ENCODE measurements around the gene ANKDD1A. TPM values are rescaled to one million over a fixed set of nuclear protein-coding genes. Genes with fewer than 3 reads are reported as not detected.

ANKDD1A gene
- total RNA-seq, 4 donors from 2014 or later, result 2.1 to 3.6 (median 2.8) TPM

DNA sequence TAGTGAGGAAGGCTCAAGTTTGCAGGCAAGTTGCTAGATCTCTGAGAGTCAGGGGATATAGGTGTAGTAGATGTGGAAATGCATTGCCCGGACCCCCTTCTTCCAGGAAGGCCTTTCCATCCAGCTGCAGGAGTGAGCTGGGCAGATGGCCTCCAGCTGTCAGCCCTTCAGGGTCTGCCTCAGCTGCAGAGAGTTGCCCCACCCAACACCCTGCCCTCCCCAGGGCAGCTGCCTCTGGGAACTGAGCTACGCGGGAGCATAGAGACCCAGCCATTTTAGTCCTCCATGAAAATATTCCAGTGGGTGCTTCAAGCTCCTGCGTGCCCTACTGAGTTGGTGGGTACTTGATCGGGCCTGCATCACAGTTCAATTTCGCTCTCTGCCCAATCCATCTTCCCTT is 48.5 kb downstream of the ANKDD1A start:
- Histone ChIP-seq H3K27ac (no peak overlapping the region), H3K4me1 (no peaks in the 10 kb centered on the region), H3K4me3 (no peak overlapping the region), H3K9me3 (no peaks in the 10 kb centered on the region), H3K27me3 (no peaks in the 10 kb centered on the region), H3K36me3 (peaks cover 98% of the 10 kb centered on the region)
- TF ChIP-seq POLR2AphosphoS5 (IDR thresholded peaks at IDR 0.05), result no peak
- no peak for TF ChIP-seq EP300 (IDR thresholded peaks at IDR 0.05)
- no peak for TF ChIP-seq POLR2A (IDR thresholded peaks at IDR 0.05)
- TF ChIP-seq, protein P1, sequence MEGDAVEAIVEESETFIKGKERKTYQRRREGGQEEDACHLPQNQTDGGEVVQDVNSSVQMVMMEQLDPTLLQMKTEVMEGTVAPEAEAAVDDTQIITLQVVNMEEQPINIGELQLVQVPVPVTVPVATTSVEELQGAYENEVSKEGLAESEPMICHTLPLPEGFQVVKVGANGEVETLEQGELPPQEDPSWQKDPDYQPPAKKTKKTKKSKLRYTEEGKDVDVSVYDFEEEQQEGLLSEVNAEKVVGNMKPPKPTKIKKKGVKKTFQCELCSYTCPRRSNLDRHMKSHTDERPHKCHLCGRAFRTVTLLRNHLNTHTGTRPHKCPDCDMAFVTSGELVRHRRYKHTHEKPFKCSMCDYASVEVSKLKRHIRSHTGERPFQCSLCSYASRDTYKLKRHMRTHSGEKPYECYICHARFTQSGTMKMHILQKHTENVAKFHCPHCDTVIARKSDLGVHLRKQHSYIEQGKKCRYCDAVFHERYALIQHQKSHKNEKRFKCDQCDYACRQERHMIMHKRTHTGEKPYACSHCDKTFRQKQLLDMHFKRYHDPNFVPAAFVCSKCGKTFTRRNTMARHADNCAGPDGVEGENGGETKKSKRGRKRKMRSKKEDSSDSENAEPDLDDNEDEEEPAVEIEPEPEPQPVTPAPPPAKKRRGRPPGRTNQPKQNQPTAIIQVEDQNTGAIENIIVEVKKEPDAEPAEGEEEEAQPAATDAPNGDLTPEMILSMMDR (IDR thresholded peaks at IDR 0.05), result no peak
- peak in 1 of 2 donors; percentile 34 for DNase-seq (ENCODE audit: low spot score in 2 of 2)
- WGBS, result 83% methylated on average over 6 of the region's 6 CpGs

DNA sequence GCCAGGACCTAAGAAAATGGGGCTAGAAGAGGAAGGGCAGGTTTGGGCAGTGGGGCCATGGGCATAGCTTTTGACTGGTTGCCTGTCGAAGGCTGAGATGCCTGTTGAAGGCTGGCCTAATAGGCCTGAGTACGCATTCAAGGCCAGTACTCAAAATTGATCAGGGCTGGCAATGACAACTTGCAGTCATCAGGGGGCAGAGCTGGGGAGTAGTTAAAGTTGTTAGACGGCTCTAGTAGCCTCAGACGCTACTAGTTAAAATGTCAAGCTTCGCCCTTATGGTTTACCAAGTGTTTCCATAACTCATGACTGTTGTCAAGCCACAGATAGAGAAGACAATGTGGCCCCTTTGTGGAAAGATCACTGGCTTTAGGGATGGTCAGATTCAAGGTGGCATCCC is 49.3 kb downstream of the ANKDD1A start:
- 97% methylated on average over 5 of the region's 5 CpGs for WGBS
- DNase-seq (ENCODE audit: low spot score in 2 of 2), result no peak
- TF ChIP-seq, protein P1 (IDR thresholded peaks at IDR 0.05), result no peak
- TF ChIP-seq EP300 (IDR thresholded peaks at IDR 0.05), result no peak
- no peak for TF ChIP-seq POLR2A (IDR thresholded peaks at IDR 0.05)
- TF ChIP-seq POLR2AphosphoS5 (IDR thresholded peaks at IDR 0.05), result no peak
- no peaks in the 10 kb centered on the region for H3K9me3 ChIP-seq
- H3K36me3 ChIP-seq, result peaks cover 96% of the 10 kb centered on the region
- H3K4me3 ChIP-seq, result no peak overlapping the region
- no peak overlapping the region for H3K27ac ChIP-seq
- no peaks in the 10 kb centered on the region for H3K27me3 ChIP-seq
- no peaks in the 10 kb centered on the region for H3K4me1 ChIP-seq

DNA sequence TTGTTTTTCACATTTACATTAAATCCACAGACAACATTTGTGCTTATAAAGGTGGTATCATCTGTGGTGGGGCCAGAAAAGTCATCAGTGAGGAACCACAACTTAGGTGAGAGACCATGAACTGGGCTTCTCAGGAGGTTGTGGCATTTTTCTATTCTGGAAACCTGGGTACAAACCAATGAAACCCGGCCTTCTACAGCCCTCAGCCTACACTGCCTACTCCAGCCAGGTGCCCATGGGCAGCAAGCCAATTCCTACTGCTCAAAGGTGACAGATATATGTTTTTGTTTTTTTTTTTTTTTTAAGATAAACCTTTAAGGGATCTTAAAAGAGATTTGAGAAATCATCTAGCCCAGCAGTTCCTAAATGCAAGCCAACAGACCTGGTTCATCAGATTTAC is 57.7 kb downstream of the ANKDD1A start:
- Histone ChIP-seq H3K27ac (no peak overlapping the region), H3K4me3 (no peak overlapping the region), H3K36me3 (peaks cover 88% of the 10 kb centered on the region), H3K4me1 (no peaks in the 10 kb centered on the region), H3K27me3 (no peaks in the 10 kb centered on the region), H3K9me3 (no peaks in the 10 kb centered on the region)
- 78% methylated on average over 1 of the region's 1 CpG for WGBS
- peak in 1 of 2 donors; percentile 29 for DNase-seq (ENCODE audit: low spot score in 2 of 2)
- TF ChIP-seq, protein P1 (IDR thresholded peaks at IDR 0.05), result no peak
- no peak for TF ChIP-seq POLR2A (IDR thresholded peaks at IDR 0.05)

DNA sequence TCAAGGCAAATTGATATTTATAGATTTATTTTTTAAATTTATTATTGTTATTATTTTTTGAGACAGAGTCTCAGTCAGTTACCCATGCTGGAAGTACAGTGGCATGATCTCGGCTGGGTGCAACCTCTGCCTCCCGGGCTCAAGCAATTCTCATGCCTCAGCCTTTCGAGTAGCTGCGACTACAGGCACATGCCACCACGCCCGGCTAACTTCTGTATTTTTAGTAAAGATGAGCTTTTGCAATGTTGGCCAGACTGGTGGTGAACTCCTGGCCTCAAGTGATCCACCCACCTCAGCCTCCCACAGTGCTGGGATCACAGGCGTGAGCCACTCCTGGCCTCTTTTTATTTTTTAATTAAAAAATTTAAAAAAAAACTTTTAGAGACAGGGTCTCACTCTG is 59.0 kb downstream of the ANKDD1A start:
- 83% methylated on average over 7 of the region's 7 CpGs for WGBS
- Histone ChIP-seq H3K36me3 (peaks cover 88% of the 10 kb centered on the region), H3K9me3 (no peaks in the 10 kb centered on the region), H3K4me1 (no peaks in the 10 kb centered on the region), H3K27ac (no peak overlapping the region), H3K4me3 (no peak overlapping the region), H3K27me3 (no peaks in the 10 kb centered on the region)
- TF ChIP-seq EP300 (IDR thresholded peaks at IDR 0.05) (no peak), POLR2A (IDR thresholded peaks at IDR 0.05) (no peak), POLR2AphosphoS5 (IDR thresholded peaks at IDR 0.05) (no peak)
- TF ChIP-seq, protein P1 (IDR thresholded peaks at IDR 0.05), result no peak
- peak in 1 of 2 donors; percentile 24 for DNase-seq (ENCODE audit: low spot score in 2 of 2)

DNA sequence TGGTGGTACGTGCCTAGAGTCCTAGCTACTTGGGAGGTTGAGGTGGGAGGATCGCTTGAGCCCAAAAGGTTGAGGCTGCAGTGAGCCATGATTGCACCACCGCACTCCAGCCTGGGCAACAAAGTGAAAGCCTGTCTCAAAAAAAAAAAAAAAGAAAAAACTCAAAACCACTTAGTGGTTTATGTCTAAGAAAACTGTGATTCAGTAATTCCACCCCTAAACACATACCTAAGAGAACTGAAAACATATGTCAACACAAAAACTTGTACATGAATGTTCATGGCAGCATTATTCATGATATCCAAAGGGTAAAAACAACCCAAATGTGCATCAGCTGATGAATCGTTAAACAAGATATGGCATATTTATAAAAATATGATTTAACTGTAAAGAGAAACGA is 63.7 kb downstream of the ANKDD1A start:
- H3K4me3 ChIP-seq, result no peak overlapping the region
- WGBS, result 84% methylated on average over 5 of the region's 5 CpGs
- H3K27me3 ChIP-seq, result no peaks in the 10 kb centered on the region
- H3K9me3 ChIP-seq, result no peaks in the 10 kb centered on the region
- H3K36me3 ChIP-seq, result peaks cover 97% of the 10 kb centered on the region
- H3K4me1 ChIP-seq, result no peaks in the 10 kb centered on the region
- TF ChIP-seq EP300 (IDR thresholded peaks at IDR 0.05) (no peak), POLR2A (IDR thresholded peaks at IDR 0.05) (no peak), POLR2AphosphoS5 (IDR thresholded peaks at IDR 0.05) (no peak)
- TF ChIP-seq, protein P1 (IDR thresholded peaks at IDR 0.05), result no peak
- H3K27ac ChIP-seq, result no peak overlapping the region
- DNase-seq (ENCODE audit: low spot score in 2 of 2), result no peak
